ENCODE data around the gene MROH8.

Gene MROH8

DNA sequence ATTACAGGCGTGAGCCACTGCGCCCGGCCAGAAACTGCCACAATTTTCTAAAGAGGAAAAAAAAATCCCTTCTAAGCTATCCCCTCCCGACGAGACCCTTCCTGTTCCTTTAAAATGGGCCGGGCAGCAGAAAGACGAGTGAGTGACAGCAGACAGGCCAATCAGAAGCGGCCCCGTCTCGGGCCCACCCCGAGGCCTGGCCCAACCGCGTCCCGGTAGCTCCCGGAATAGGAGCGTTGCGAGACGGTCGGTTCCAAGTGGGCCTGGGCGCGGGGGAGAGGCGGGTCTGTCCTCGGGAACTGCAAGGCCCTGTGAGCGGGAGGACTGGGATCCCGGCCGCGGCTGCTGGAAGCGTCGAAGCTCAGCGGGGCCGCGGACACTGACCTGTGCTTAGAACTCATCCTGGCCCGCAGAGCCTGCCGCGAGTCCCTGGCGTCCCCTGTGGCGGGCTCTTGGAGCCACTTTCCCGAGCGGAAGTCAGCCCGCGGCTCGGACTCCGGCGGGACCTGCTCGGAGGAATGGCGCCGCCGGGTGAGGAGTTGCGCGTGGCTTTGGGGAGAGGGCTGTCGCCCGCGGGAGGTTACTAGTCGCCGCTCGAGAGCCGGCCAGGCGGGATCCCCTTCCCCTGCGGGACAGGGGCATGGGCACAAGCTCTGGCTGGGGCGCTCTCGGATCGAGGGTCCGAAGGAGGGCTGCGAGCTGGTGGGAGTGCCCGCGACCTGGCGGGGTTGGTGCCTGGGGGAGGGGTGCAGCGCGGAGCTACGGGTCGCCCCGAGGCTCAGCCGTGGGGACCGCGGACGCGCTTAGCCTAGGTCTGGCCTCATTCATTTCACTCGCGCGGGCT is at the start of gene MROH8, which contains the start of gene RPN2:
MROH8 (minus strand) TSS at position 710 of the 844 bp plus-strand sequence.
RPN2 (plus strand) TSS at position 492 of the 844 bp plus-strand sequence; CDS start at position 519, 27 bp downstream.
- H3K27ac ChIP-seq, result peak within 1 kb of the TSS; percentile 94
- TF ChIP-seq ZFX (IDR thresholded peaks at IDR 0.05), result peak; percentile 50; the same call in 1 of the 2 replicates
- TF ChIP-seq, protein P1, sequence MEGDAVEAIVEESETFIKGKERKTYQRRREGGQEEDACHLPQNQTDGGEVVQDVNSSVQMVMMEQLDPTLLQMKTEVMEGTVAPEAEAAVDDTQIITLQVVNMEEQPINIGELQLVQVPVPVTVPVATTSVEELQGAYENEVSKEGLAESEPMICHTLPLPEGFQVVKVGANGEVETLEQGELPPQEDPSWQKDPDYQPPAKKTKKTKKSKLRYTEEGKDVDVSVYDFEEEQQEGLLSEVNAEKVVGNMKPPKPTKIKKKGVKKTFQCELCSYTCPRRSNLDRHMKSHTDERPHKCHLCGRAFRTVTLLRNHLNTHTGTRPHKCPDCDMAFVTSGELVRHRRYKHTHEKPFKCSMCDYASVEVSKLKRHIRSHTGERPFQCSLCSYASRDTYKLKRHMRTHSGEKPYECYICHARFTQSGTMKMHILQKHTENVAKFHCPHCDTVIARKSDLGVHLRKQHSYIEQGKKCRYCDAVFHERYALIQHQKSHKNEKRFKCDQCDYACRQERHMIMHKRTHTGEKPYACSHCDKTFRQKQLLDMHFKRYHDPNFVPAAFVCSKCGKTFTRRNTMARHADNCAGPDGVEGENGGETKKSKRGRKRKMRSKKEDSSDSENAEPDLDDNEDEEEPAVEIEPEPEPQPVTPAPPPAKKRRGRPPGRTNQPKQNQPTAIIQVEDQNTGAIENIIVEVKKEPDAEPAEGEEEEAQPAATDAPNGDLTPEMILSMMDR (conservative IDR thresholded peaks at IDR 0.05), result no peak

DNA sequence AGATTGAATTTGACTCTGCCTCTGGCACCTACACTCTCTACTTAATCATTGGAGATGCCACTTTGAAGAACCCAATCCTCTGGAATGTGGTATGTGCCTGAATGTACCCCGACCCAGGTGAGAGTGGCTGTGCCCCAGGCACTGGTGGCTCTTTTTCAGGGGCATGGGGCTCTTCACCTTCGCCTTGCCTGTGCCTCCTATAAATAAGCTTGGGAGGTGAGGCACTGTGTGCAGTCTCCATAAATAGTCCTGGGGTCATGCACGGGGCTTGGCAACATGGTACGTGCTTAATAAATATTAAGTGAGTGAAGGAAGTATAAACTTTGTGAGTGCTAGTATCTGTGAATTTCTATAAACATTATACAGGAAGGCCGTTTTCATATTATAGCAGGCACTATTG is 49.3 kb upstream of the MROH8 start:
- no peak overlapping the region for H3K27ac ChIP-seq
- TF ChIP-seq ZFX (IDR thresholded peaks at IDR 0.05), result no peak
- TF ChIP-seq, protein P1 (conservative IDR thresholded peaks at IDR 0.05), result no peak

DNA sequence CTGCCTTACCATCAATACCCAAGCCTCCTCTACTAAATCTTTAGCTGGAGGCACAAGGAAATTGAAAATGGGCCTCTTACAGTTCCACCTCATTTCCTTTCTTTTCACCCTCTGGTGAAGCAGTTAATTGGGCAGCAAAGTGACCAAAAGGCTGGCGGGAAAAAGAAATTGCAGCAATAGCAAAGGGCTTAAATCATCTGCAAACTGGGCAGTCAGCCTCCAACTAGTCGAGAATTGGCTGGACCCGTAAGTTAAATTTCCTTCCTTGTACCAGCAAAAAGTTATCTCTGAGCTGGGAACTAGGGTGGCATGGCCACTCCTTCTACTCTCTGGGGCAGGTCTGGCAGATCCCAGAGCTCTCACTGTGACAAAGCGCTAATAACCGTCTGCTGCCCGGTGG is 48.7 kb upstream of the MROH8 start:
- H3K27ac ChIP-seq, result no peak overlapping the region
- TF ChIP-seq, protein P1 (conservative IDR thresholded peaks at IDR 0.05), result no peak
- no peak for TF ChIP-seq ZFX (IDR thresholded peaks at IDR 0.05)

DNA sequence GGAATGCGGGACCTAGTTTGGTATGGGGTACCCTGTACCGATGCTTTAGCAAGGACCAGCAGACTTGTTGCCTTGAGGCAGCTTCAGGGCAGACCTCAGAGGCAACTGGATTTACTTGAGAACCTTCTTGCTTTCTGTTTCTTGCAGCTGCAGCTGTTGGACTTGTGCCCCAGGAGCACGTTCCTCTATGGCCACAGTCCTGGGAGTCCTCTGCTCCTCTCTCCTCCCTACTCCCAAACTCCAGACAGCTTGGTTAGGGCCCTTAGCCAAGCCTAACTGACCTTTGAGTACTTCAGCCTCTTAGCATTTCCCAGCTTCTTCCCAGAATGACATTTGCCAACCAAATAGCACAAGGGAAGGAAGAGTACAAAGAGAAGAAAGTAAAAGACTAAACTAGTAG is 47.5 kb upstream of the MROH8 start:
- TF ChIP-seq ZFX (IDR thresholded peaks at IDR 0.05), result no peak
- TF ChIP-seq, protein P1 (conservative IDR thresholded peaks at IDR 0.05), result no peak

DNA sequence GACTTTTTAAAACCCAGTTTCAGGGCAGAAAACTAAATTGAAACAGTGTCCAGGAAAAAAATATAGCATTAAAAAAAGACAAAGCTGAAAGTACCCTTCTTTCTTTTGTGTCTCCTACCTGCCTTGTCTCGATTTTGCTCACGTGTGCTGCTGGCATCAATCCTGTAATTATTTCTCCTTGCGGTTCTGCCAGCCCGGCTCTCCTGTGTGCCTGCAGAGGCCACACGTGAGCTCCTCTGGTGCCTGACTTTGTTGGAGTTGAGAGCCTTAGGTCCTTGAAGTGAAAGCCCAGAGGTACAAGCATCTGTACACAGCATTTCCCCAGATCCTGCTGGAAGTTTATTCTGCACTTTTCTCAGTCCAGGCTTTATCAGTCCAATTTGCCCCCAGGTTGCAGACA is 45.8 kb upstream of the MROH8 start:
- no peak for TF ChIP-seq ZFX (IDR thresholded peaks at IDR 0.05)
- TF ChIP-seq, protein P1 (conservative IDR thresholded peaks at IDR 0.05), result no peak
- no peak overlapping the region for H3K27ac ChIP-seq

More for the DNA sequence above, 47.5 kb upstream of the MROH8 start:
- no peak overlapping the region for H3K27ac ChIP-seq

DNA sequence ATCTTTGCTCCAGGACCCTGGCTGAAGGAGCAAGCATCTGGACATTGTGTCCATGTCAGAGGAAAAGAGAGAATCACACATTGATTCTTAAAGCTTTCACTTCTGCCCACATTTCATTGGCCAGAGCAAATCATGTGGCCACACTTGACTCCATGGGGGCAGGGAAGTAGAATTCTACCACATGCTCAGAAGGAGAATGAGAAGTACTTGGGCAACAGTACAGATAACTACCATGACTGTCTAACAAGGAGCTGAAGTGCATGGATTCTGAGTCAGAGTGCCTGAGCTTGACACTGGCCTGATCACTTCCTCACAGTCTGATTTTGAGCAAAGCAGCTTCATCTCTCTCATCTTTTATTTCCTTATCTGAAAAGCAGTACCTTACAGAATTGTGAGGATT is 43.7 kb upstream of the MROH8 start:
- no peak overlapping the region for H3K27ac ChIP-seq
- TF ChIP-seq ZFX (IDR thresholded peaks at IDR 0.05), result no peak
- TF ChIP-seq, protein P1 (conservative IDR thresholded peaks at IDR 0.05), result no peak

DNA sequence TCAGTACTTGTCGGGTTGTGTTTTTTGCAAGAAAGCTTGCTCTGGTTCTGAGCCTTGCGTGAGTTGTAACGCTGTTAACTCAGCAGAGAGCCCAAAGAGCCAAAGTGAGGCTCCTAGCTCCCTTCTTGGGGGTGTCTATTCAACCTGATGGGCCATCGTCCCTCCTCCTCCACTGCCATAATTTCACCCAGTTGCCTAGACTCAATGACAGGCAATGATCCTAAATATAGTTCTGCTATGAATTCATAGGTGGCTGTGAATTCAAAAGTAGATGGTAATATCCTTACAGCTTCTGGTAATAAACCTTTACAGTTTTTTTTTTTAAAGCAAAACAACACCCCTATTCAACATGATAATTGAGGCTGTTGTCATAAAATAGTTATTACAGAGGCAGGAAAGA is 42.7 kb upstream of the MROH8 start:
- TF ChIP-seq, protein P1 (conservative IDR thresholded peaks at IDR 0.05), result no peak
- no peak for TF ChIP-seq ZFX (IDR thresholded peaks at IDR 0.05)
- H3K27ac ChIP-seq, result no peak overlapping the region

Data from C4-2B (cell line).